A204.1 (cell line): ENCODE data around the gene RGS7.

Experiments used
- FAIRE-seq: peaks from 2 replicates; lab custom pipeline; 2012; peaks lifted over from hg19 to GRCh38; lab: Jason Lieb, UNC

The RGS7 gene

DNA sequence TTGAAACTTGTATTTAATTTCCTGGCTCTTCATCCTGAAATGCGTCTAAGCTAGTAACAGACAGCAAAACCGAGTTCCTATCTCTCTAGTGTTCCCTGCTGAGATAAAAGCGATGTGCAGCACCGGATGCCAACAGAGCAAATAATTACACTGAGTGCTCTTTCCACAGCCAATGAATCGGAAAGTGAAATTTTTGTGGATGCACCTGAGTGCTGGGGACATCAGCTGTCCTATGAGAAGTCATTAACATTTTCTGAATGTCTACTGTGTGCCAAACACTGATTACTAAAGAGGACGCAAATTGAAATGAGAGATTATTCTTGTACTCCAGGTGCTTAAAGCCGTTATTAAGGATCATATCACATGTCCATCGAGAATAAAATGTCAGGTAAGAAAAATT is 278.0 kb downstream of the RGS7 start:
- no peak for FAIRE-seq

DNA sequence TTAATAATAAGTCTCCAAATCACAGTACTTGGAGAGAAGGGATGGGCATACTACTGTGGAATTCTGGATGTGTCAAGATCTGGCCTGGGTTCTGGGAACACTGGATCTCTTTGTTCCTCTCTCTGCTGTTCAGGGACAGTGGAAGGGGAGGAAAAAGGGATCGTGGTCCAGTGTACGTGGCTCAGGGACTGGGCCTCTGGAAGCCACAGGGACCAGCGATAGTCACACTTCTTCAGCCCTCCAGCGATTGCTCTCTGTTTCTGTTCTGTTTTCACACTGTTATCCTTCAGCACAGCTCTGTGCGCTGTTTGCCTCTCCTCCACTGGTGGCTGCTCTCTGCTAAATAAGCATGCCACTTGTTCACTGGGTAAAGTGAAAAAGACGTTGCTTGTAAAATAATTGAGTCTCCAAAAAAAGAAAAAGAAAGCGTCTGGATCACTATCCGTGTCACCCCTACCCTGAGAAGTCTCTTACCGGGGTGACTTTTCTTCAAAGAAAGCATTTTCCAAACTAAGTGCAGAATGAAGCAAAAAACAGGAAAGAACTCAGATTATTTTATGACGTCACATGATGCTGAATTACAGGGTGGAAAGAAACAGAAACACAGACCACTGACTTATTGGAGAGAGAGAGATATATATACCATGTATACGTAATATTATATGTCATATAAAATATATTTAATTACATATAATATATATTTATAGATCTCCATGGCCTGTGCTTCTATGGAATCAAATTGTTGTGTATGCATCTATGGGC is 279.4 kb downstream of the RGS7 start:
- no peak for FAIRE-seq

DNA sequence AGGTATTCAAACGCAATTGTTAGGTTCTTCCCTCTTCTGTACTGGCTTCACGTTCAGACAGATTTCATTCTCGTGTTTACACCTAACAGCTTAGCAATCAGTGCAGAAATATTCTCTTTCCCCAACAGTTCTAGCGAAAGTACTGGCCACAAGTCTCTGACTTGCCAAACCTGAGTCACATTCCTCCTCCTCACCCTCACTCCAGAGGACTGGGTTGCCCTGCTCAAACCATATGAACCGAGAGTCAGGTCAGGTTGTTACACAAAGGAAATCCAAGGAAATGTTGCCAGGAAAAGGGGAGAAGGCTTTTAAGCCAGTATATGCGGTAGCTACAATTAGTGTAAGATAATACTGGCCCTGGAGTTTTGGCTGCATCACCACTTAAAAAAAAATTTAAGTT is 282.5 kb downstream of the RGS7 start:
- FAIRE-seq, result no peak

DNA sequence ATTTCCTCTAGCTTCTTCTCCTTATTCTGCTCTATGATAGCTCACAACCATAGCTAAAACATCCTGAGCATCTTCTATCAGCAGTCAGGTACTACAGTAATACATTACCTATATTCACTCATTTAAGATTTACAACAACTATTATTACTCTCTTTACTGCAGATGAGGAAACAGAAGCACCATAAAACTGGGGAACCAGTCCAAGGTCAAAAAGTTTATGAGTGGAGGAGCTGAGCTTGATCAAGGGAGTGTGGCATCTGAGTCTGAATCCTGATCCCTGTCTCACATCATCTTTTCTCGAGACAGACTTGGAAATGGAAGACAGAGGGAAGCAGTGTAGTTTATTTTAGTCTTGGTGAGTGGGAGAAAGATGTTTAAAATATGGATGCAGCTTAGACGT is 288.6 kb downstream of the RGS7 start:
- no peak for FAIRE-seq

DNA sequence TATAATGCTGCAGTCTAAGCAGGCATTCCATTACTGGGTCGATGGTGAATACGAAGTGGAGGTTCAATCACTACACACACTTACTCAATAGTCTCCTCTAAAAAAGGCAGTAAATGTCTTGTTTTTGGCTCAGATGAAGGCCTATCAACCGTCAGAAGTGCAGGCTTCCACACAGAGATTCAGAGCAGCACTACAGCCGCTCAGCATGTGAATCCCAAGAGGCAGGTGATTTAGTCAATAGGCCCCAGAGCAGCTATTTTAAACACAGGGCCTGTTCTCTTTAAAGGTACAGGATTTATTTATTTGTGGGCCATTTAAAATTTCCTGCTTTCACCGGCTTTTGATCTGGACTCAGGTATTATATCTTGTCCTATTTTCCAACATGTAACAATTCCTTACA is 293.7 kb downstream of the RGS7 start:
- no peak for FAIRE-seq

DNA sequence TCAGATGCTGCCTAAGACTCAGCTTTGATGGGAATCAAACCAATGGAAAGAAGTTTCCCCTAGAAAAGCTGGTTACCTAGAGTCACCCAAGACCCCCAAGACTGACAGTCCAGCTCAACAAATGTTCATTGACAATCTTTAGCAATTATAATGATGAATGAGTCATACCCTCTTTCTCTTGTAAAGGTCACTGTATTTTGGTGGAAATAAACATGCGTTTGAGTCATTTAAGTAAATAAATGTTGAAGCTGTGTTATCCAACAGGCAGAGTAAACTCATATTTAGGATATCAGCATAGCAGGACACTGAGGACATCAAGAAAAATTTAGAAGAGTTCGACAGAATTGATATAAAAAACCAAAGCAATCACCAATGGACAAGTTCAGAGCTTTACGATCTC is 295.9 kb downstream of the RGS7 start:
- FAIRE-seq, result no peak

DNA sequence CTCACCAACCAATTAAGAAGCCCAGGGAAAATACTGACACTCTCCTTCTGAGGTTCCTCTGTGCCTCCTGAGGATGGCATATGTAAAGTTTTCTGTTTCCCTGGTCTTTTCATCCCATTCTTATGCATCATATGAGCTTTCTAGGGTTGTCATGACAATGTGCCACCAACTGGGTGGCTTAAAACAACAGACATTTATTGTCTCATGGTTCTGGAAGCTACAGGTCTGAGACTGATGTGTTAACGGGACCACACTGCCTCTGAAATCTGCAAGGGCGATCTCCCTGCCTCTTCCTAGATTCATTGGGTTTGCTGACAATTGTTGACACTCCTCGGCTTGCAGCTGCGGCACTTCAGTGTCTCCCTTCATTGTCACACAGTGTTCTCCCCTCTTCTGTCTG is 308.4 kb downstream of the RGS7 start:
- no peak for FAIRE-seq

DNA sequence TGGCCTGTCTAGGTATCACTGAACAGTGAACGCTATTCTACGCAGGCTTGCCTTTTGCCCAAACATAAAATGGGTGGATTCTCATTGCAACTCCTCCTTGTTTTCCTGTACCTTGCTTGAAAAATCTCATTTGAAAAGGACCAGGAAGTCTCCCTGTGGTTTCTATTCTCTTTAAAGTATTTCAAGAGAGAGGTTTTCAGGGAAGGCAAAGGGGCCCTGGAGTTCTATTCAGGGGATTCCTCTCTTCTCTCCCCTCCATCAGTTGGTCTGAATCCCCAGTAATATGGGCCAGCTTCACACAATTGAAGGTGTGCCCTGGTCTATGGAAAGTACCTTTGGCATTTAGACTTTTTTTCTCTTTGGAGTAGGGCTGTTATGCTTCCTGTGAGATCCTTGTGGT is 311.3 kb downstream of the RGS7 start:
- no peak for FAIRE-seq

DNA sequence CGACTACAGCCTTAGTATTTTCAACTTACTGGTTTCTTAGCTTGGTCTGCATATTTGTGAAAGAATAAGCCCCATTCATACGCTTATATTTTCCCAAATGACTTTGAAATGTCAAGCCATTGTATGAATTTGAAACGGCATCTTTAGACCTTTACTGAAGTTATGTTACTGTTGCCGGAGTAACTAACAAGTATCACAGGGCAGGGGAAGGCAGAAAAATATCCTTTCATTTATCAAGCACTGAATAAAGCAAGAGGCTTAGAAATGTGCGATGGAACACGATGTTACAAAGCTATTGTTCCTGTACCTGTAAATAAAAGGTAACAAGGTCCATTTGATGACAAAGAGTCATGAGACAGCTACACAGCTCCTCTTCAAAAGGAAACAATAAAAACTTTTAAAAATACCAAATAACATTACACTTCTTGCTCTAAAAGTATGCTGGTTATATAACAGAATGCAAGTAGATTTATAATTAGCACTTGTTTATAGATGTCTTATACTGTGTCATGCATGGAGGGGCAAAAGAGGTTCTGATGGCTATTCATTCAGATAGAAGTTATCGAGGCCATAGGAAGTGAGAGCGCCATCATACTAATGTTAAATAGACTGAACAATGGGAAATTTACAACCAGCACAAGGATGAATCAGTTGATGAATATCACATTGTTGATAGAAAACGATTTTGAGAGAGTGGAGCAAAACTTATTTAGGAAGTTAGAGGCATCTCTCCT is 322.6 kb downstream of the RGS7 start:
- no peak for FAIRE-seq

DNA sequence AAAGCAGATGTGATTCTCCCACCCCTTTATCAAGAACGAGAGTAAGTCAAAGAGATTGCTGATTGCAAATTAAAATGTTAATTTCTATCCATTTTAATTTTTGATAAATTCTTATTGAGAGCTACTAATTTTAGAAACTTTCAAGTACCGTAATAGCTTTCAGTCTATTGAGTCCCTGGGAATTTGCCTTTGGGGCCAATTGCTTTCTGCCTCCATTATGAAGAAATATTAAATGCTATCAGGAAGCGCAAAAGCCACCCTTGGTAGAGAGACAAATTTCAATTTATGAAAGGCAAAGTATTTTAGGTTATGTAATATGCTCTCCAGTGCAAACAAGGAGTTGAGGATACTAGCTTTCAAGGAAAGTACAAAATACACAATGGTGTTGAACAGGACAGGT is 332.2 kb downstream of the RGS7 start:
- FAIRE-seq, result no peak

DNA sequence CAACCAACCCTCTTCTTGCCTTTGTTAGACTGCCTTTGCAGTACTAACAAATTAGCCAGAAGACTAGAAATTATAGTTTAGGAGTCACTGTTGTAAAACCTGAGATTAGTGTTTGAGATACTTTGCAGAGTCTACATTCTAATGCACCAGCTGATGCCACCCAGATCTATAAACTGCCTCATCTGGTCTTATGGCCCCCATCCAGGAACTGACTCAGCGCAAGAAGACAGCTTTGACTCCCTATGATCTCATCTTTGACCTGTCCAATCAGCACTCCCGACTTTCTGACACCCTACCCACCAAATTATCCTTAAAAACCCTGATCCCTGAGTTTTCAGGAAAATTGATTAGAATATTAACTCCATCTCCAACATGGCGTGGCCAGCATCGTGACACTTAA is 334.6 kb downstream of the RGS7 start:
- FAIRE-seq, result no peak

DNA sequence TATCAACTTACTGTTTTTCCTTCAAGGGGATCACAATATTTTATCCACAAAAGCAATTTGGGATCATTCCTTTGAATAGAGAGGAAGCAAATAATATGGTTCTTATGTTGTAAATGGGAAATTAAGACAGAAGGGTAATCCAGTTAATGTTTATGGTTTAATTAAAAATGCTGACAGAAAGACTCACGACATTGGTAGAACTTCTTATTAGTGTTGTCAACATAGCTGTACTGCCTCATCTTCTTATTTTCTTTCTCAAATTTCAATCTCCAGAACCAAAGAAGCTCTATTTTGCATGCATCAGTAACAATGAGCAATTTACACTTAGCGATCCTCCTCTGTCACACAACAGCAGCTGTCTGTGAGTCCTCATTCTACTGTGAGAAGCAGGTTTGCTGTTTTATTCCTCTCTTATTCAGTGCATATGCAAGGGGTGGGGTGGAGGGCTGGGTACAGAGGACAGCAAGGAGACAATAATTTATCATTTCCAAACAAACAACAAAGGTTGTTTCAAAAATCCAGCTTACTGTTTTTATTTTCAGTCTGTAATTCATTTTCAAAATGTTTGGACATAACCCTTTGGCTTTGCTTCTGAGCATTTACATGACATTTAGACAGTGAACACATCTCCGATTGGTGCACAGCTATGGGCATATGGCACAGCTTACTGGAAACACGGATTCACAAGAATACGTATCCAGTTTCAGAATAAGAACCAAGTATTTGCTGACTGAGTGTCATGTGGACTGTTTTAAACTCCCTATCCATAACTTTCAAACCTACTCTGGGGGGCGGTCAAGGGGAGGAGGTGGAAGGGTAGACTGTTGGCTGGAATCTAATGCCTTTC is 335.9 kb downstream of the RGS7 start:
- no peak for FAIRE-seq

DNA sequence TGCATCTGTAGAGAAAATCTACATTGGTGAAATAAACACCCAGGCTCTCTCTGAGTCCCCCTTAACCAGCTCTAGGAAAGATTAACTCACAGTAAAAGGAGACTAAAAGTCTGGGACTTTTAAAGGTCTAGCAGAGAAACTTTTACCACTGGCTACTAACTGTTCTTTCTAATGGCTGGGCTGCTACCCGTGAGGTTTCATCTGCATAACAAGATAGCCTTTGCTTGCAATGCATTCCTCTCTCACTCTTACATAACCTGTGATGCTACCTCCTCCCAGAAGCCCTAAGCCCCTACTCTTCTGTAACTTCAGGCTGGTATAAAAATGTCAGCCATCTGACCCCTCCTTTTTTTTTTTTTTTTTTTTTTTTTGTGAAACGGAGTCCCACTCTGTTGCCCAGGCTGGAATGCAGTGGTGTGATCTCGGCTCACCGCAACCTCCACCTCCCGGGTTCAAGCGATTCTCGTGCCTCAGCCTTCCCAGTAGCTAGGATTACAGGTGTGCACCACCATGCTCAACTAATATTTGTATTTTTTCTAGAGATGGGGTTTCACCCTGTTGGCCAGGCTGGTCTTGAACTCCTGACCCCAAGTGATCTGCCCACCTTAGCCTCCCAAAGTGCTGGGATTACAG is 344.2 kb downstream of the RGS7 start:
- no peak for FAIRE-seq

DNA sequence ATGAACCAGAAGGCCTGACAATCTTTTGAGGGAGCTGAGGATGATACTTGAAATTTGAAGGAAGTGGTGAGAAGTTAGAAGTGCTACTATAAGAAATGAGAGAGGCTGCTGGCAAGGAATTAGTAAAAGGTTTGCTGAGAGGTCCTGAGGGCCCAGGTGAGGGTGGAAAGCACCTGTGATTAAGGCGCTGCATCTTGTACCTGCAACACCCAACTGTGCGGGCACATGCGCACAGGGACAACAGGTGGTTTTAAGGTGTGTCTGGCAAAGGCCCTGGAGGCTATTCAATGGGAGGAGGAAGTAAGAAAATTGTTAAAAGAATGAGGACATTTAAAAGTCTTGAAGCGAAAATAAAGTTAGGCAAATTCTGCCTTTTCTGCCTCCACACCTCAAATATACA is 349.3 kb downstream of the RGS7 start:
- FAIRE-seq, result no peak

DNA sequence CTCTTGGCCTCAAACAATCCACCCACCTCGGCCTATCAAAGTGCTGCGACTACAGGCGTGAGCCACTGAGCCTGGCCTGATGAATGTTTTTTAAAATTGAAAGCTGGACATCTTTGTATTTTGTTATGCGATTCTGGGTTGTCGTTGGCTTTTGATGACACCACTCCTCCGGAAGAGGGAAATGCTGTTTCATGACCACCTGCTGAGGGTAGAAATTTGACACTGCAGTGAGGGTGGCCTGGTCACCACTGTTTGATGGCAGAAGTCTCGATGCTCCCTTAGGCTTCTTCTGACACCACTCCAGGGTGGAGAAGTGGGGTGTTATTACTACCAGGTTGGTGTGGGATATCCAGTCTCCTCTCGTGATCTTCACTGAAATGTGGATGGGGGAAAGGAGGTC is 357.2 kb downstream of the RGS7 start:
- no peak for FAIRE-seq

DNA sequence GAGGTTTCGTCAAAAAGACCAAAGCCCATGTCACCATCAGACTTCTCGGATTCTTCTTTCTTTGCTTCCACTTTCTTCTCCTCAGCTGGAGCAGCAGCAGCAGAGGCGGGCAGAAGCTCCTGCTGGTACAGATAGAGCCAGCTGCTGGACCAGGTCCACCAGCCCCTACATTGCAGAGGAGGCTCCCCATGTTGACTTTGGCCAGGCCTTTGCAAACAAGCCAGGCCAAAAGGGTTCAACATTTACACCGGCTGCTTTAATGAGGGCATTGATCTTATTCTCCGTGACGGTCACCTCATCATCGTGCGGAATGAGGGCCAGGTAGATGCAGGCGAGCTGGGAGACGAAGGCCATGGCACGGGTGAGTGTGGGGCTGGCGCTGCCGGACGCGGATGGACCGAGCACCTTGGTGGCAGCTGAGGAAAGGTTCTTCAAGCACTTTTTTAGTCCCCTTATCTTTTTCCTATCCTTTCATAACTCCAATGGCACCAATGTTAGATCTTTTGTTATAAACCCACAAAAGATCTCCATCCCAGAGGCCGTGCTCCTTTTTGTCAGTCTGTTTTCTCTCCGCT is 358.5 kb downstream of the RGS7 start:
- no peak for FAIRE-seq

DNA sequence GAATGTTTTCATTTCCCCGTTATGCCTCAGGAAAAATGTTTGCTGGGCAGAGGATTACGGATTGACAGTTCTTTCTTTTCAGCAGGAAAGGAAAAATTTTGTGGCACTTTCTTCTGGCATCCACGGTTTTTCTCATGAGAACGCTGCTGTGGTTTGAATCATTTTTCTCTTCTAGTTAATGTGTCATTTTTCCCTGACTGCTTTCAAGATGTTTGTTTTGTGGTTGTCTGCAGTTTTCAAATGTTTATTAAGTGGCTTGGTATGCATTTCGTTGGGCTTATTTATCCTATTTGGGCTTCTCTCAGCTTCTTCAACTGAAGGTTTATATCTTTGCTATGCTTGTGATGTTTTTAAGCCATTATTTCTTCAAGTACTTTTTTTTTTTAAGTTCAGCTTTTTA is 359.0 kb downstream of the RGS7 start:
- FAIRE-seq, result no peak

DNA sequence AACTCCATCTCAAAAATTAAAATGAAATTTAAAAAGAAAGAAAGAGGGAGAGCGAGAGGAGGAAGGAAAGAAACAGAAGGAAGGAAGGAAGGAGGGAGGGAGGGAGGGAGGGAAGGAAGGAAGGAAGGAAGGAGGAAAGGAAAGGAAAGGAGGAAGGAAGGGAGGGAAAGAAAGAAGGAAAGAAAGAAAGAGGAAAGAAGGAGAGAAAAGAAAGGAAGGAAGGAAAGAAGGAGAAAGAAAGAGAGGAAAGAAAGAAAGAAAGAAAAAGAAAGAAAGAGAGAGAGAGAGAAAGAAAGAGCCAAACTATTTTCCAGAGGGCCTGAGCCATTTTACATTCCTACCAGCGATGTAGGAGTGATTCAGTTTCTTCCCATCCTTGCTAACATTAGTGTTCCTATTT is 364.0 kb downstream of the RGS7 start:
- FAIRE-seq, result no peak

DNA sequence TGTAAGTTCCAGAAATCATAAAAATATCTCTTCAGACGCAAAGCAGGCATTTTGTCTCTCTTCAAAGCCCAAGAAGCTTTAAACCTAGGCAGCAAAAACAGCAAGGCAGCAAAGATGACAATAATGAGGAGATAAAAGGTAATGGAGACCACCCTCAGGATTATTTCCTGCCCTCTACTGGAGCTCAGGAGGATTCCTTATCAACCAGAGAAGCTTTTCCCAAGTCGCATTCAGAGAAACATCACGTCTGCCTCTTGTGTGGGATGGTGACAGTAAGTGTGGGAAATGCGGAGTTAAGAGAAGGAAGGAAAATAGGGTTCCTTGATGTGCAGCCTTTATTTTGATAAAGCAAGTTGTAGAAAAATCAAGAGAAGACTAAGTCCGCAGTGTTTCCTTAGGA is 365.8 kb downstream of the RGS7 start:
- FAIRE-seq, result no peak

DNA sequence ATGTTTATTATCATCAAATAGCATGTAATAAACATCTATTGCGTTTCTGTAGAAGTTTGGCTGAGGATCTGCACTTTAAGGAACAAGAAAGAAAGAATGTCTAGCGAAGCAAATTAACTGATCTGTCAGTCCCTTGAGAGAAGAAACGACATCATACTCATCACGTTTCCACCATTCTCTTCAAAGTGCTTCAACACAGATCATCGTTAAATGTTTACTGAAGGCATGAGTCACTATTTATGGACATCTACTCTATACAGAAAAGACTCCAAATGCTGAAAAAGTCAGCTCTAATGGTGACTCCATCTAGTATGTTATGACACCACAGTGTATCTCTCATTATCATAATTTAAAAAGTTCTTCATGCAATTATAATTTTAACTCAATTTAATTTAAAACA is 369.1 kb downstream of the RGS7 start:
- FAIRE-seq, result no peak

DNA sequence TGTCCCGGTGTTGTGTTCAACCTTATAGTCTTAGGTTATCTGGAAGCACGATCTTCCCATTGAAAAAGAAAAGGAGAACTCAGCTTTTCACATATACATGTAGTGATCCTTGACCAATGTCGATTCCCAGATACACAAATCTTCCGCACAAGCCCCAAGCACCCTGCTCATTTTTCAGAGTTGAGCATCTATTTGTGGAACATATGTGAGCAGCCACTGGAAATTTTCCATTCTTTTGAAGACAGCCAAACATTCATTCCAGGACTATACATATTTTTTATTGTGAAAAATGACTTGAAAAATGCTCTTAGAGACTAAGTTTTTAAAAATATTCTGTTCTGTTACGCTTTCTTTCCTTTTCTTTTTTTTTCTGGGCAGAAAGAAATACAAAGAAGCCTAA is 371.9 kb downstream of the RGS7 start:
- no peak for FAIRE-seq

DNA sequence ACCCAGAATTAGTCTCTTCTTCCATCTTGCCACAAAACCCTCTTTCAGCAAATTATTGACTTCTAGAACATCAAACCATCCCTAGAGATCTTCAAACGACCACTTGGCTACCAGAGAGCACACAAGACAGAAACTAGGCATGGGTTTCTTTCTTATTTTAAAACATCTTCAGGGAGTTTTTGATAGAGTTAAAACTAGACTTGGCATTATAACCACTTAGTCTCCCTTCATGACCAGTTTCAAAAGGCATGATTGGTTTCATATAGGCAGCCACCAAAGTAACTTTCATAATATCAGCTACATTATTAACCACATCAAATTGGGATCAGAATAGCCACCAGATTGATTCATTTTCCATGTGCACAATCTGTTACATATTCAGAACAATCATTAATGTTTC is 376.7 kb downstream of the RGS7 start:
- FAIRE-seq, result no peak
